Measurements from ENCODE around the gene TDRD3. TPM values are rescaled to one million over a fixed set of nuclear protein-coding genes. Genes with fewer than 3 reads are reported as not detected.

The TDRD3 gene
- polyA plus RNA-seq, 1 donor: 34.4 TPM

DNA sequence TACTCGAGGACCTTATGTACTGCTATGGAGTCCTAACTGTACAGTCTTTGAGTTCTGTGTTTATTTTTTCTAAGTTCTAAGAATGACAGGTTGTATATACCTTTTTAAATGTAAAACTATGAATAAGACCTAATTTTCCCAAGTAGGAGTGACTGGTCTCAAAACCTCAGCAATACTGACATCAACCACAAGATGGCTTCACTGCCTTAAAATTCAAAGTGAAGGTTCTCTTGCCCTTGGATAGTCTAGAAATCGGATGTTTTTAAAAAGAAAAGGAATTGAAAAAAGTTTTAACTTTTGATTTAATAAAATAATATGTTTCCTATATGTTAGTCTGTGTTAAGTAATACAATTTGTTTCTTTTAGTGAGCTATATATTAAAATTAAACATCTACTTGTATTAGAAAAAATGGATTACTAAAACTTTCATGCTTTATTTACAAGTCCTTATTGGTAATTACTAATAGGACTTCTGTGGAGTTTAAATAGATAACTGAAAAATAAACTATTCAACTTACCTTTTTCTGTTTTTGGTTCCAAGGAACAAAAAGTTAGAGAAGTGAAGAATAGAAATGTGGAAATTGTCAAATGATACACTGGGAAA lies 52.0 kb downstream of the TDRD3 start:
- peak; percentile 39 for DNase-seq (ENCODE audit: low read depth)

DNA sequence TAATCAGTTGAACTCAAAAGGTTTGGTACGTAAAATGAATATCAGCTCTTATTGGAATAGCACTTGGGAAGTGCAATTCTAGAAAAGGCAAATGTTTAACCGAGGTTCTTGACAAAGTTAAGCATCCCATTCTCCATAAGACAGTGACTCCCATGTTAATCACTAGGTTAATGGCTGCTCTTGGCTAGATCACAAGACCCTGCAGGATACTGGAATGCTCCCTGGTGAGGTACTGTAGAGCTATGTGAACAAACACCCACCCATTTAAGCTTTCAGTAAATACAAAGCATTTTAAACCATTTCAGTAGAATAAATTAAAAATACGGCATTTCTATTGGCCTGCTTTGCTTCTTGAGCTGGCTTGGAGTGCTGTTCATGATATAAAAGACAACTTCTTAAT lies 56.5 kb downstream of the TDRD3 start:
- no peak for DNase-seq (ENCODE audit: low read depth)

DNA sequence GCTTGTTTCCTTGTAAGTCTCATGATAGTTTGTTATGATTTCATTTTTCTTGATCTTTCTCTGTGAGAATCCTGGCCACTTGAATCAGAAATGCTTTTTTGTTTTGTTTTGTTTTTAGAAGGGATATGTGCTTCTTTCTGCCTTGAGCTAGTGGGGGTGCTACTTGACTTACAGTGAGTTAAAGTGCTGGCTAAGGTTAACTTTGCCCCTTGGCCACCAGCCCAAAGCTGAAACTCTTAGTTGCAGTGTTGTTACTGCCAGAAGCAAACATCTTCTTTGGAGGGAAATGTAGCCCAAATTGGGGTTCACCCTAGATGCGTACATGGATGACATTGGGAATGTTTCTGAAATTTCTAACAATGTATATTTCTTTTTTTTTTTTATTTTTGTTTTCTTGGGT lies 57.4 kb downstream of the TDRD3 start:
- no peak for DNase-seq (ENCODE audit: low read depth)

DNA sequence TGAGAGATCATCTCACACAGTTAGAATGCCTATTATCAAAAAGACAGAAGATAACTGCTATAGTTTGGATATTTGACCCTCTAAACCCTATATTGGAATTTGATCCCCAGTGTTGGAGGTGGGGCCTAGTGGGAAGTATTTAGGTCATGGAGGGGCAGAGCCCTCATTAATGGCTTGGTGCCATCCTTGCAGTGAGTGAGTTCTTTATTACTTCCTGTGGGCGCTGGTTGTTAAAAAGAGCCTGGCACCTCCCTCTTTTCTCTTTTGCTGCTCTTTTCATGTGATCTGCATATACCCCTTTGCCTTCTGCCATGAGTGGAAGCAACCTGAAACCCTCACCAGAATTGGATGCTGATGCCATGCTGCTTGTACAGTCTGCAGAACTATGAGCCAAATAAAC lies 66.8 kb downstream of the TDRD3 start:
- DNase-seq (ENCODE audit: low read depth): no peak

DNA sequence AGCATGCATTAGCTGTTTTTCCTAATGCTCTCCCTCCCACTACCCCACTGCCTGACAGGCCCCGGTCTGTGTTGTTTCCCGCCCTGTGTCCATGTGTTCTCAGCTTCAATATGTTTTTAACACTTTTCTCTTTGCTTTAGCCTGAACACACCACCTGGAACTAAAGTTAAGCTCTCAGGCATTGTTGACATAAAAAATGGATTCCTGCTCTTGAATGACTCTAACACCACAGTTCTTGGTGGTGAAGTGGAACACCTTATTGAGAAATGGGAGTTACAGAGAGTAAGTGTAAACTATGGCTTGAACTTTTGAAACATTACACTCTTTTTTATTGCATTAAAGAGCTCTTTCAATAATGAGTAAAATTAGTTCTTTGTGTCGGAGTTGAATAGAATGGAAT lies 70.1 kb downstream of the TDRD3 start:
- no peak for DNase-seq (ENCODE audit: low read depth)

DNA sequence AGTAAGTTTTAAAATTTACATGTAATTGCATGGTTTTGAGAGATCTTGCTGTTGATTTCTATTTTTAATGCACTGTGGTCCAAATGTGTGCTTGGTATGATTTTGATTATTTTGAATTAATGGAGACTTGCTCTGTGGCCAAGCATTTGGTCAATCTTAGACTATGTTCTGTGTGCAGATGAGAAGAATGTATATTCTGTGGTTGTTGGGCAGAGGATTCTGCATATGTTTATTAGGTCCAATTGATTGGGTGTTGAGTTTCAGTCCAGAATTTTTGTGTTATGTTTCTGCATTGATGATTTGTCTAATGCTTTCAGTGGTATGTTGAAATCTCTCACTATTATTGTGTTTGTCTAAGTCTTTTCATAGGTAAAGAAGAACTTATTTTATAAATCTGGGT lies 82.3 kb downstream of the TDRD3 start:
- DNase-seq (ENCODE audit: low read depth): no peak

DNA sequence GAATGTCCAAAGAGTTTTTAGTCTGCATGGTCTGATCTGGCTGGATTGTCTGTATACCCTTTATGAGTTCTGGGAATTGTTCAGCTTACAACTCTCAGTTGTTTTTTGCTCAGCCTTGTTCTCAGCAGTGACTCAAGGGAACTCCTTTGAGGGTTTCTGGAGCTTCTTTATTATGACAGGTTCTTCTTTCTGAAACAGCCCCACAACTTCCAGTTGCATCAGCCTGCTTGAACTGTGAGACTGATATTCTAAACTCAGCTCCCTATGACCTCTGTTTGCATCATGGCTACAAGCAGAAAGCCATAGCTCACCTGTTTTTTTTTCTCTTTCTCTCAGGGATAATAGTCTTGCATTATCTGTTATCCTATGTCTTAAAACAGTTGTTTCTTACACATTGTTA lies 85.0 kb downstream of the TDRD3 start:
- no peak for DNase-seq (ENCODE audit: low read depth)

DNA sequence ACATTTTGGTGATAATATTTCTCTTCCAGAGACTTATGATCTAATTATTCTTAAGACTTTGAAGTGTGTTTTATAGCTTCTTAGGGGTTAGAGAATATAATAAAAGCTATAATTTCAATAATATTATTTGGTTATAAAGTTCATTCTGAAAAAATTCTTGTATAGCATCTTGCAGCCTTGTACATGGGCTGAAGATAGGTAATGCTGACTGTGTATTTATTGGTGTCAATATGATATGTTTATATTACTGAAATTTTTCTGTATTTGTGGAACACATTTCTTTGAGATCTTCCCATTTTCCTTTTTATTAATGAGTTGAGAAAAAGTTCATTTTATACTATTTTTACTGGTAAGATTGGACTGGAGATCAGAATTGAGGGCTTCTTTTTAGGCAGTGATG lies 87.8 kb downstream of the TDRD3 start:
- DNase-seq (ENCODE audit: low read depth): no peak

DNA sequence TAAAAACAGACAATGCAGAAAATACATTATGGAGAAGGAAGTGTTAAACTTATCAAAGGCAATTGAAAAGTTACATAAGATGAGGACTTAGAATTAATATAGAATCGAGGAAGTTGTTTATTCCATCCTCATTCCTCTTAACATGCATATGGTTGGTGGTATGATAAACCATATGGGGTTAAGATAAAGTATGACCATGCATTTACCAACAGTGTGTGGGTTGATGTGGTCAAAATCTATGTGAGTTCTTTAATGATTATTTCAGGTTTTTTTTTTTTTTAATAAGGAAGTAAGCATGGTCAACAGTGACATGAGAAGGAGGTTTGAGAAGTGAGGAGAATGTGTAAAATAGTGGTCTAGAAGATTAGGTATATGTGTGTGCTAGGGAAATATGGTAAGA lies 94.5 kb downstream of the TDRD3 start:
- no peak for DNase-seq (ENCODE audit: low read depth)

DNA sequence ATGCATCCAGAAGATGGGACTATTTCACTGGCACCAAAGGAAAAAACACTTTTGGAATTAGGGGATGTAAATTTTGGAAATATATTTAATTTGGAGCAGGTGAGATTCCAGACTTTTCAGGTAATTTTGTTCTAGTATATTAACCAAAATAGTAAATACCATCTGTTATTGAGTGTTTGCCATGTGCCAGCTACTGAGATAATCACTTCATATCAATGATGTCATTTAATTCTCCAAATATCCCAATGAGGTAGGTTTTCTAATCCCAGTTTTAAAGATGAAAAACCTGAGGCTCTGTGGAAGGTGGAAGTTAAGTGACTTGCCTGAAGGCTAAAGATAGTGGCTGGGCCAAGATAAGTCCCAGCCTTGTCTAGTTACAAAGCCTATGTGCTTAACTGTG lies 95.2 kb downstream of the TDRD3 start:
- no peak for DNase-seq (ENCODE audit: low read depth)

DNA sequence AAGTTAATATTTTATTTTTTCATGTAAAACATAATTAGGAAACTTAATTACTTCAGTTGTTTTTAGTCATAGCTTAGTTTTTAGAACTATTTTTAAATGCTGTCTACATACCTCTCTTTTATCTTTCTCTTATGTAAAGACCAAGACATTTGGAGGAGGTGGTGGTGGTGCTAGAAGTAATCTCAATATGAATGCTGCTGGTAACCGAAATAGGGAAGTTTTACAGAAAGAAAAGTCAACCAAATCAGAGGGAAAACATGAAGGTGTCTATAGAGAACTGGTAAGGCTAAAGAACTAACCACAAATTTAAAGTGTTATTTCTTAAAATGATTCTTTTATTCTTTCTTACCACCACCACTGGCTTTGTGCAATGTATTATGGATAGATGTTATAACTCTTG lies 97.3 kb downstream of the TDRD3 start:
- DNase-seq (ENCODE audit: low read depth): no peak

DNA sequence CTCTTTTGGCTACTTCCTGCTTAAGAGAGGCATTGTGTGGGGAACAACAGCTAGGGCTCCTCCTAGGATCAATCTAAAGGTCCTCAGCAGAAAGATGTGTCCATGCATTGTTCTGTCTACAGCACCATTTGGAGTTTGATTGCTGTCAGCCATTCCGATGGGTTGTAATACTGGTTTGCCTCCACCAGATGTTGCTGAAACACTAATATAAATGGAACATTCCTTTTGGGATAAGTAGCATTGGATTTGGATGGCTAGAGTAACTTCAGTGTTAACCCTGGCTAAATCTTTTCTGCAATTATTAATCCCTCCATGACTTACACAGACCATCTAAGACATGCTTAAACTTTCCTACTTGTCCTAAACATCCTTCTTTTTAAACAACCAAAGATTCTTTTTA lies 104.2 kb downstream of the TDRD3 start:
- DNase-seq (ENCODE audit: low read depth): no peak

DNA sequence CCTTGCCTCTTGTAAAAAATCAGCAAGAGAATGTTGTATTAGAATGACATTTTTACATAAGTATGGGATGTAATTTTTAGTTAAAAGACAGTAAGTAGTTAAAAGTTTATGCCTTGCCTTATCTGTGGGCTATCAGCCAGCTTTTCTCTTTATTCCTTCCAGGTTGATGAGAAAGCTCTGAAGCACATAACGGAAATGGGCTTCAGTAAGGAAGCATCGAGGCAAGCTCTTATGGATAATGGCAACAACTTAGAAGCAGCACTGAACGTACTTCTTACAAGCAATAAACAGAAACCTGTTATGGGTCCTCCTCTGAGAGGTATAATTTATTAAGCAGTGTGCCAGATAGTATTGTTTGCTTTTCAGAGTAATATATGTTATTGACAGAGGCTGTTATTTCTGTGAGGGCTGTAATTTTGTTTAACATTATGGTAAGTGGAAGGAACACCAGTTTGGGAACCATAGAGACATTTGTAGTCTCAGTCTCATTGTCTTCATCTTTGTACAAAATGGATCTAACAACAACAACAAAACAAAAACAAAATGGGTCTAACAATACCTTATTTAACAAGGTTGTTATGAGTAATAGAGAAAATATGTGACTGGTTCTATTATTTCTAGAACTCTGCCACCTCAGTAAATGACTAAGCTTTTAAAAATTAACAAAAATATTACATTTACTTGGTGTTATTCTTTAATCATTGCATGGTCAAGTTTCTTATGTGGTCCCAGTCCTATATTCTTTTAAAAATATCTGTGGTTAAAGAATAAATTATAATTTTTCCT lies 112.8 kb downstream of the TDRD3 start:
- no peak for DNase-seq (ENCODE audit: low read depth)

DNA sequence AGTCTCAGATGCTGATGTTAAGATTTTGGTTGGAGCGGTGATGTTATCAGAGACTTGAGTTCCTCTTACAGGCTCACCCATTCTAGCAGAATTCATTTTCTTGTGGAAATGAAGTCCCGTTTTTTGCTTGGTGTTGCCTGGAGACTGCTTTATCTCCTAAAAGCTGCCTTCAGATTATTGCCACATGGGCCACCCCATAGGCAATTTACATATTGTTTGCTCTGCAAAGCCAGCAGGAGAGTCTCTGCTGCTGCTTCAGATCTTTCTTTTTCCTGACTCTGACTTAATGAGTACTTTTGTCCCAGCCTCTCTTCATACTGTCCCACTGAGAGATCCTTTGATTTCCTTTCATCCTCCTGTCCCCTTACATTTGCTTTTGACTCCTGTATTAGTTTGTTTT lies 114.6 kb downstream of the TDRD3 start:
- DNase-seq (ENCODE audit: low read depth): no peak

DNA sequence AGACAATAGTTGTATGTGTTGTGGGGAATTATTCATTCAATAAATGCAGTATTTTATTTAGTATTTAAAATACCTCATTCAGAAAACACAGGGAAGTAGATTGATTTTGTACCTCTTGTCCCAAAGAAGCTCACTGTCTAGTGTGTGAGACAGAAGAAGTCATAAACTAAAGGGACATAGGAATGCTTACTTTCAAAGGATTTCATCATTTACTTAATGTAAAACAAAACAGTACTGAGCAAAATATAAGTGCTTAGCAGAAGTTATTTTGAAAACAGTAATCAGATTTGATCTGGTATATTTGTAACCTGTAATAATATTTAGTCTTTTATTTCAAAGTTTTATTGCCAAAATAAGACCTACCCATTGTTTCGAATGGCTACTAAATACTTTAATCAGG lies 117.9 kb downstream of the TDRD3 start:
- DNase-seq (ENCODE audit: low read depth): no peak

DNA sequence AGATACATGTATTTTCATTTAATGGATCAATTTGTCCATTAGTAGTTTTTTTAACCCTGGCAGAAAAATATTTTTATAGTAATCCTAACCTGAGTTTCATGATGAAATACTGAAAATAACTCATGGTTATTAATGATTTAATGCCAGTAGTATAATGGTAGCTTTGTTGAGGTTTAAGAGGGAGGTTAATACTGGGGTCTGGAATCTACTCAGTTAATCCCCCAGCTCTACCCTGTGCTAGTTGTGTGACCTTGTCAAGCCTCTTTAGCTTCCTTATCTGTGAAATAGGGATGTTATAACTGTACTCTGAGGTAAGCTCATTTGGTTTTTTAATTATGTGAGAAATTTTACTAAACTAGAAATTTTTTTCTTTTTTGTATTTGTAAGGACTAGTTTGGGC lies 122.5 kb downstream of the TDRD3 start:
- no peak for DNase-seq (ENCODE audit: low read depth)

DNA sequence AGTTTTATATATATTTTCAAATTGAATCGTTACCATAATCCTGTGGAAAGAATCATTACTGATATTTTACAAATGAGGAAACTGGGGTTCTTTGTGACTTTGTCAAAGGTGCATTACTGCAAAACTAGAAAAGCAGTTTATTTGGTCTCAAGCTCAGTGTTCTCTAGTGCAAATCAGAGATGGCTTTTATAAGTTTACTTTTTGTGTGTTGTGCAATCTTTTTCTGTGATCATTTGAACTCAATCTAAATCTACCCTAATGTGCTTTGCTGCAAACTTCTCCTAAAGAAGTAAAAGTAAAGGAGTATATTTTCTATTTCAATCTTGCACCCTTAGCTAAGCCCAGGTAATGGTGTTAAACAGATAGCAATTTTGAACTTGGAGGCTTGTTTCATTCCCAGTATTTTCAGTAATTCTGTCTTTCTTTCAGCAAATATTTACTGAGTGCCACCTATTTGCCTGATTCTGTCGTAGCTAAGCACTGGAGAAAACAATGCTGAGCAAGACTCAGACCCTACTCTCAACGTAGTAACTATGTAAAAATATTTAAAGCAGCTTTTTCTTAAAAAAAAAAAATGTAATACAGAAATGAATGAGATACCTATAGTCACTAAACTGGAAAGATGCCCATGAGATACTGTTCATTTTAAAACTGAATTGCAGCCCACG lies 124.0 kb downstream of the TDRD3 start:
- no peak for DNase-seq (ENCODE audit: low read depth)

DNA sequence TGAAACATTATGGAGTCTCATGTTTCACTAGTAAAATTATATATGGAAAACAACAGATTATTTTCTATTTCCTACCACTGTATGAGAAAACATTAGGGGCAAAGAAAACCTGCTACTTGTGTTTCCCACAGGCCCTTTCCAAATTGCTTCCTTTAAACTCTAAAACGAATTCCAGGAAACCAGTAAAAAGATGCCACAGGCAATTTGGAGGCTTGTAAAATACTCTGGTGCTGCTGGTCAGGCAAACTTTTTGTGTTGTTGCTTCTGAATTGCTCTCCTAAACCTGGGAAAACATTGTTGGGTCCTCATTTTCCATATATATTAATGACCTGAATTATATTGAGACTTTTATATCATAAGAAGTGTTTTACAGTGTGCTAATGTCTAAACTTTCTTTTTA lies 141.5 kb downstream of the TDRD3 start:
- no peak for DNase-seq (ENCODE audit: low read depth)

DNA sequence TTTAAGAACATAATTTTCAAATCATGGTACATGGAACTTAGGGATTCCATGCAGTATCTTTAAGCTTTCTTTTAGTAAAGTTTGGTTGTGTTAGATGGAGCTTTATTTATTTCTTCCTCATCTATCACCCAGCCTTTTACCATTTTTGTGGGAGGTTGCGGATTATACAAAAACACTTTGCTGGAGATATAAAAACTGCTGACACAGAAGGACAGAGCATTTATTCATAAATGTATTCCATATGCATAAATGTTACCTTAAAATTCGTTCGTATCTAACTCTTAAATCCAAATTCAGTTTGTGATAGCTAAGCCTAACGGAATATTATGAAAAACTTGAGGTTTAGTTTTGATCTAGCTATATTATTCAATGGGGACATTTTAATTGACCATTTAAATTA lies 143.3 kb downstream of the TDRD3 start:
- DNase-seq (ENCODE audit: low read depth): no peak

DNA sequence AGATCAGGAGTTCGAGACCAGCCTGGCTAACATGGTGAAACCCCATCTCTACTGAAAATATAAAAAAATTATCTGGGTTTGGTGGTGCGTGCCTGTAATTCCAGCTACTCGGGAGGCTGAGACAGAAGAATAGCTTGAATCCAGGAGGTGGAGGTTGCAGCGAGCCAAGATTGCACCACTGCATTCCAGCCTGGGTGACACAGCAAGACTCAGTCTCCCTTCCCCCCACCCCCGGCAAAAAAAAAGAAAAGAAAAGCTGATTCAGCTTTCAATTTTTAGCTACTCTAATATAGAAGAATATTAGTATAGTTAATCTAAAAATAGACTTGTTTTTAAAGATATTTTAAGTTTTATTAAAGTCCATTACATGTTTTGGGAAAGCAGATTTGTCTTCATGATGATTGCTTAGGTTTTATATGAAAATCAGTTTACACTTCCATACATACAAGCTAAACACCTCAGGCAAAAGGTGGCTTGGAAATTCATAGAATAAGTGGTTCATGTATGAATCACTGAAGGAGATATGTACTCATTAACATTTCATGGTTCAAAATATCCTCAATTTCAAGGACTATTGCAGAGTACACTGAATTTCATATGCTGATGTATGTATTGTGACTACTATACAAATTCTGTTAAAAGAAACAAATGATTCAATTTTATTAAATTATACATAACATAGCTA lies 165.2 kb downstream of the TDRD3 start:
- DNase-seq (ENCODE audit: low read depth): no peak

DNA sequence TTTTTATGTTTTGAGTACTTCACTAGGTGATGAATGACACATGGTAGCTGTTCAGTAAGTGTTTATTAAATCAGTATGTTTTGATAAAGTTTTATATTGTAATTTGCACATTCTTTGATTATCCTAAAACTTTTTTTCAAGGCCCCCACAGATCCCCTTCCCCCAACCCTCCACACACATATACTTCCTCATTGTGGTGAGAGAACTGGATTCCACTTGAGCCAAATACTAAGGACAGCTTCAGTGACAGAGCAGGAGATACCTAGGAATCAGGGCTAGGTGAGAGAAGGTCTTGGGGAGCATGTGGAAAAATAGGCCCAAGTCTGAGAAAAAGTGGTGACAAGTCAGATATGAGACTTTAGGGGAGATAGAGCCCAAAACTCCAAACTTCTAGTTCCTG lies 174.6 kb downstream of the TDRD3 start:
- no peak for DNase-seq (ENCODE audit: low read depth)

DNA sequence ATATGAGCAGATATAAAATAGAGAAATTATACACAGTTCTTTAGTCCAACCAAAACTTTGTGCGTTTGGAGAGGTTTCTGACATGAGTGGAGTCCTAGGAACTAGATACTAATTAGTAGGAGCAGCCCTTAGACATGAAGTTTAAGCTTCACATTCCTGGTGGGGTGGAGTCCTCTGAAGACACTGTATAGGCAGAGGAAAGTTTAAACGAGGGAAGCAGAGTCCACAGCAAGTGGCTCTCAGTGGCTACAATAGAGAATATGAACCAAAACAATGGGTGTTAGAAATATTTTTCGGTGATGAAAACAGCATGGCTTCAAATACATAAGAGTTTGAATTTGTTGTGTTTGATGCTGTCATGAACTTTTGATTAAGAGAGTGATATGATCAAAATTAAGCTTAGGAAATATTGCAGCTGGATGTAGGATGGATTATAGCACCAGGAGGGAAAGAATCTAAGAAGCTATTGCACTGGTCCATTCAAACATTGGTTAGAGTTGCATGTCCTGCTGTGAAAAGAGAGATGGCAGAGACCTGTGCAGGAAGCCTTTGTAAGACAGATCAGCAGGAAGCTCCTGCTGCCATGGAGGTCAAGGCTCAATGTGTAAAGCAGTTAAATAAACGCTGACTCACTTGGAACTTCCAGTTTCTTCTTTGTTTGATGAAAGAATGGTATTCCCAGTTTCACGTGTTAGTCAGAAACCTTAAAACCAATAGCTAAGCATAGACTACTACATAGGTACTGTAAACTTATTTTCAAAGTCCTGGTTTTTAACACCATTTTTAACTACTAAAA lies 175.2 kb downstream of the TDRD3 start:
- DNase-seq (ENCODE audit: low read depth): no peak

All from forelimb muscle (tissue), 1 donor.